MCF 10A (cell line): ENCODE measurements around the gene TYRP1. TPM values are rescaled to one million over a fixed set of nuclear protein-coding genes. Genes with fewer than 3 reads are reported as not detected.

Experiments
- BruUV-seq: library from RNA; stranded (reverse); fragments of 400-500 nt; replicated peaks from 2 replicates; lab custom pipeline; 2021; lab: Mats Ljungman, UMichigan
- CTCF ChIA-PET: fragments of 300-600 bp; sonication (Branson Sonifier 250); formaldehyde crosslinking; extraction: SDS; loops from one replicate; lab custom pipeline; 2021; ENCODE audit warnings: antibody characterized with exemption, inconsistent platforms; lab: Yijun Ruan, JAX
- POLR2A ChIA-PET: fragments of 300-600, 350-650 bp; sonication (Branson Sonifier 250); formaldehyde crosslinking; extraction: SDS; loops from one replicate; lab custom pipeline; 2020; ENCODE audit warnings: antibody characterized with exemption, inconsistent platforms; lab: Yijun Ruan, JAX
- DNase-seq: peaks from one replicate; pipeline ENCODE4 v3.0.0-alpha.2; 2018; ENCODE audit not compliant: unreplicated experiment
- H3K27ac Mint-ChIP-seq: one replicate; pipeline ENCODE4 v1.8.0; 2022; ENCODE audit warnings: mild to moderate bottlenecking, low read depth, mixed read lengths; ENCODE audit not compliant: unreplicated experiment
- H3K27me3 Mint-ChIP-seq: one replicate; pipeline ENCODE4 v1.8.0; 2022; ENCODE audit warnings: mixed read lengths; ENCODE audit not compliant: insufficient read depth, unreplicated experiment
- H3K36me3 Mint-ChIP-seq: one replicate; pipeline ENCODE4 v1.8.0; 2022; ENCODE audit warnings: mild to moderate bottlenecking, moderate library complexity, mixed read lengths; ENCODE audit not compliant: insufficient read depth, unreplicated experiment
- H3K4me1 Mint-ChIP-seq: one replicate; pipeline ENCODE4 v1.8.0; 2022; ENCODE audit warnings: mixed read lengths; ENCODE audit not compliant: insufficient read depth, unreplicated experiment
- H3K4me3 Mint-ChIP-seq: one replicate; pipeline ENCODE4 v1.8.0; 2022; ENCODE audit warnings: mild to moderate bottlenecking, moderate library complexity, mixed read lengths; ENCODE audit not compliant: unreplicated experiment
- H3K9me3 Mint-ChIP-seq: one replicate; pipeline ENCODE4 v1.8.0; 2022; ENCODE audit warnings: mixed read lengths; ENCODE audit not compliant: unreplicated experiment
- intact Hi-C: fragments of 100-400 bp; cut with micrococcal nuclease; formaldehyde crosslinking; loops from 2 replicates; pipeline ENCODE4 v1.14.1; 2022
- total RNA-seq: library from RNA; stranded (reverse); gene quantifications from 2 replicates; pipeline ENCODE4 v1.2.3, GENCODE V29; 2022
- TF ChIP-seq, protein P1 (sequence below): fragments of 200-600 bp; IDR thresholded peaks from one replicate; pipeline ENCODE4 v1.8.0; 2022; ENCODE audit warnings: antibody characterized with exemption, mild to moderate bottlenecking; ENCODE audit not compliant: unreplicated experiment

The TYRP1 gene
- total RNA-seq, 1 experiment from 2014 or later: not detected

DNA sequence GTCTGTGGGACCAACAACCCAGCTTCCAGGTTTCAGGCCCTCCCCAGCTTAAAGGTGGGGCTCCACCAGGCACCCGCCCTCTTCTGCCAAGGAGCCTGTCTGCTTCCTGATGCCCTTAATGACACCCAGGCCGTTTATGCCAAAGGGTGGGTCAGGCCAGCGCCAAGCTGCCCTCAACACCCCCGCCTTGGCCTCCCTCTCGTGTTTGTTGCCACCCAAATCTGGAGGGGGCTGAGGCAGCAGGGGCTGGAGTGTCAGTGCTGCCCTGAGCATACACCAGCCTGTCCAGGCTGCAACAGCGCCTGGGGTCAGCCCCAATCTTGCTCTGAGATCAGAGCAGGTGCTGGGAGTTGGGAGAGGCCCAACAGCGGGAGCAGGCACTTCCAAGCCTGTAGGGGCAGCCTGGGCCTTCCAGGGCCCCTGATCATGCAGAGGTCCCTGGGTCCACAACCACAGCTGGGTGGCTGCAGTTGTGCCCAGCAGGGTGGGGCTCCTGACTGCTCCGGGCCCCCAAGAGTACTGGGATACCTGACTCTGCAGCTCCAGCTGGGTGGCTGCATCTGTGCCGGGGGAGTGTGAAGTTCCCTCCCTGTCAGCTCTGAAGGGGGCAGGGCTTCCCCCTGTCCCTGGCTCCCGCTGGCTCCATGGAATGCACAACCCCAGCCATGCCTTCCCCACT lies 34.5 kb upstream of the TYRP1 start:
- Mint-ChIP-seq H3K36me3 (no peaks in the 10 kb centered on the region), H3K4me1 (no peaks in the 10 kb centered on the region), H3K4me3 (no peak overlapping the region), H3K27ac (no peak overlapping the region), H3K9me3 (no peaks in the 10 kb centered on the region), H3K27me3 (peaks cover 43% of the 10 kb centered on the region)
- TF ChIP-seq, protein P1, sequence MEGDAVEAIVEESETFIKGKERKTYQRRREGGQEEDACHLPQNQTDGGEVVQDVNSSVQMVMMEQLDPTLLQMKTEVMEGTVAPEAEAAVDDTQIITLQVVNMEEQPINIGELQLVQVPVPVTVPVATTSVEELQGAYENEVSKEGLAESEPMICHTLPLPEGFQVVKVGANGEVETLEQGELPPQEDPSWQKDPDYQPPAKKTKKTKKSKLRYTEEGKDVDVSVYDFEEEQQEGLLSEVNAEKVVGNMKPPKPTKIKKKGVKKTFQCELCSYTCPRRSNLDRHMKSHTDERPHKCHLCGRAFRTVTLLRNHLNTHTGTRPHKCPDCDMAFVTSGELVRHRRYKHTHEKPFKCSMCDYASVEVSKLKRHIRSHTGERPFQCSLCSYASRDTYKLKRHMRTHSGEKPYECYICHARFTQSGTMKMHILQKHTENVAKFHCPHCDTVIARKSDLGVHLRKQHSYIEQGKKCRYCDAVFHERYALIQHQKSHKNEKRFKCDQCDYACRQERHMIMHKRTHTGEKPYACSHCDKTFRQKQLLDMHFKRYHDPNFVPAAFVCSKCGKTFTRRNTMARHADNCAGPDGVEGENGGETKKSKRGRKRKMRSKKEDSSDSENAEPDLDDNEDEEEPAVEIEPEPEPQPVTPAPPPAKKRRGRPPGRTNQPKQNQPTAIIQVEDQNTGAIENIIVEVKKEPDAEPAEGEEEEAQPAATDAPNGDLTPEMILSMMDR: no peak
- ChIA-PET POLR2A (no interaction called here), CTCF (interaction anchor here (0.7 kb wide), 1 partner anchor 18 kb away, joined by 3 read pairs; no protein-coding TSS in a partner anchor)
- intact Hi-C loops: no loop called here
- DNase-seq: no peak
- BruUV-seq: no TSS peak

DNA sequence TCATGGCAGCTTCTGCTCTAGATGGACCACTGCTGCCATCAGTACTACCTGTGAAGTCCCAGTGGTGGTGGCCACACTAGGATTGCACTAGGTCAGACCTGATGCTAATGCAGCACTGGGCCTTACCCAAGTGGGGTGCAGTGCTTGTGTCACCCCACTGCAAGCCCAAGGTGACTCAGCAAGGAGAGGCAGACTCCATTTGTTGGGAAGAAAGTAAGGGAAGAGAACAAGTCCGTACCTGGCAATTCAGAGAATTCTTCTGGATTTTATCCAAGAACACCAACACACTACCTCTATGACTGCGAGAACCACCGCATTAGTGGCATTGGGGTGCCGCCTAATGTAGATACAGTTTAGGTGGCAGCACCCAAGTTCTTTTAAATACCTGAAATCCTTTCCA lies 34.0 kb upstream of the TYRP1 start:
- no peaks in the 10 kb centered on the region for H3K9me3 Mint-ChIP-seq
- ChIA-PET CTCF (no interaction called here), POLR2A (no interaction called here)
- DNase-seq: peak; percentile 6
- no peak overlapping the region for H3K4me3 Mint-ChIP-seq
- H3K27ac Mint-ChIP-seq: no peak overlapping the region
- no peaks in the 10 kb centered on the region for H3K36me3 Mint-ChIP-seq
- intact Hi-C loops: no loop called here
- TF ChIP-seq, protein P1: no peak
- H3K27me3 Mint-ChIP-seq: peaks cover 48% of the 10 kb centered on the region
- no peaks in the 10 kb centered on the region for H3K4me1 Mint-ChIP-seq
- BruUV-seq: no TSS peak

DNA sequence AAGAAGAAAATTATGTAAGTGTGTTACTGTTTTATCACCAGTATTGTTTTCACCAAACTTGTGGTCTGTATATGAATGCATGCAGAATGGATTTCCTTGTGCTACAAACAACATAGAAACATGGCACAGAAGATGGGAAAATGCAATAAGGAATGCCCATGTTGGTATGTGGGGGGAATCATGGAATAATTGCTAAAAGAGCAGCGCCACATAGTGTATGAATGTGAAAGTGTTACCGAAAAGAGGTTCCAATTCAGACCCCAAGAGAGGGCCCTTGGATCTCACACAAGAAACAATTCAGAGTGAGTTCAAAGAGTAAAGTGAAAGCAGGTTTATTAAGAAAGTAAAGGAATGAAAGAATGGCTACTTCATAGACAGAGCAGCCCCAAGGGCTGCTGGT lies 26.4 kb upstream of the TYRP1 start:
- ChIA-PET CTCF (no interaction called here), POLR2A (no interaction called here)
- TF ChIP-seq, protein P1: peak; percentile 13
- H3K4me3 Mint-ChIP-seq: no peak overlapping the region
- peaks cover 45% of the 10 kb centered on the region for H3K27me3 Mint-ChIP-seq
- intact Hi-C loops: no loop called here
- no TSS peak for BruUV-seq
- H3K4me1 Mint-ChIP-seq: no peaks in the 10 kb centered on the region
- no peaks in the 10 kb centered on the region for H3K9me3 Mint-ChIP-seq
- peak; percentile 9 for DNase-seq
- no peak overlapping the region for H3K27ac Mint-ChIP-seq
- H3K36me3 Mint-ChIP-seq: no peaks in the 10 kb centered on the region

DNA sequence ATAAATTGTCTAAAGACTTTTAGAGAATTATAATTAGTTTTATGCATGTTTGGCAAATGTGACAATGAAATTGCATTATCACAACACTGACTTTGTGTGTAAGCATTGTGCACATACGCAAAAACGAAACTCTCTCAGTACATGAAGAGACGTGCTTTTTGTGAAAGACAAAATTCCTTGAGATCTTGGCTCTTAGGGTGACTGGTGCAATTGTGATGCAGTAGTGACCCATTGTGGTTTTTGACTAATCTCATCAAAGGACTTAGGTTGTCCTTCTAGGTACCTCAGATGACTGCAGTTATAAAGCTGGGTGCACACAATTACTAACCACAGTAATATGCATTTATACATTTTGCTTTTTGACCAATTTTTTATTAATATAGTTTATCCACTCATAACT lies 25.3 kb upstream of the TYRP1 start:
- Mint-ChIP-seq H3K4me3 (no peak overlapping the region), H3K27ac (no peak overlapping the region), H3K4me1 (no peaks in the 10 kb centered on the region), H3K36me3 (no peaks in the 10 kb centered on the region), H3K9me3 (no peaks in the 10 kb centered on the region), H3K27me3 (peaks cover 34% of the 10 kb centered on the region)
- DNase-seq: no peak
- TF ChIP-seq, protein P1: no peak
- ChIA-PET CTCF (interaction anchor here (0.7 to 0.8 kb wide), 2 partner anchors 173 to 847 kb away, joined by 3 to 4 read pairs; no protein-coding TSS in a partner anchor), POLR2A (interaction anchor here (0.9 kb wide), 1 partner anchor 11 kb away, joined by 3 read pairs; no protein-coding TSS in a partner anchor)
- intact Hi-C loops: no loop called here
- BruUV-seq: no TSS peak
